HG03575 (cell line): Measurements from ENCODE around the gene ZNF782.
"Not testable (repeated sequence)": the region's sequence is repeated elsewhere in the genome, so short reads cannot be mapped to it uniquely, and the experiment has no call there.

ENCODE experiments used
- ATAC-seq: cut with Tn5 transposase; IDR thresholded peaks from one replicate; pipeline ENCODE4 v1.9.1; 2021; ENCODE audit not compliant: unreplicated experiment, insufficient number of reproducible peaks, low FRiP score; ENCODE audit errors: extremely low read depth

Gene ZNF782

DNA sequence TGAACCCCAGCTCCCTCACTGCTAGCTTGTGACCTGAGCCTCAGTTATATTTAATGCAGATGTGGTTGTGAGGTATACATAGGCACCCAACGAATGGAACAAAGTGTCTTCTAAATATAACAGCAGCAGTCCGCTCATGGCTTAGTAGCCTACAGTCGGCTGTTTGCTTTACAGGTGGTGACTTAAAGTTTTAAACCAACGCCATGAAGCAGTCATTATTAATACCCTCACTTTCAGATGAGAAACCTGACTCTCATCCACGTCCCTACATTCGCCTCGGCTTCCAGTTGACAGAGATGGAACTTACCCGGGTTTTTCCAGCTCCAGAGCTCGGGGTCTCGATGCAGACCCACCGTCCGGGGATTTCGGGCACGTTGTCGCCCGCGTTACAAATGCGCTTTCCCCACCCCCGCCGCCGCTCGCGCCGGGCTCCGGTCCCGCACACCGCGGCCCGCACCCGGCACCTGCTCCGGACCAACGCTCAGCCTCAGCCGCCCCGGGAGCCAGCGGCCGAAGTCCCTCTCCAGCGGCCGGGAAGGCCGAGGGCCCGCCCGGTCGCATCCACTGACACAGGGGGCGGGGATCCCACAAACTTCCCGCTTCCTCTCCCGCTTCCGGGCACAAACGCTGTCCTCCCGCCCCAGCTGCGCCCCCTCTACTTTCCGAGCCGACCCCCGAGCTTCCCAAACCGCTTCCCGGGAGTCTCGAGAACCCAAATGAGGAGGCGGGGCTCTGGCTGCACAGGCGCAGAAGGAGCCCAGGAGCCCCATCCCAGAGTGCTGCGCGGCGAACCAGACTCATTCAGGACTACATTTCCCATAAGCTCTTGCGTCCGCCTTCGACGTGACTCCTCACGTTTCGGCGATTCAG, at the start of gene ZNF782:
ZNF782 (minus strand) TSS at position 734 of the 870 bp plus-strand sequence. CDS start 2,553 bp downstream, outside the sequence.
- no peak for ATAC-seq

DNA sequence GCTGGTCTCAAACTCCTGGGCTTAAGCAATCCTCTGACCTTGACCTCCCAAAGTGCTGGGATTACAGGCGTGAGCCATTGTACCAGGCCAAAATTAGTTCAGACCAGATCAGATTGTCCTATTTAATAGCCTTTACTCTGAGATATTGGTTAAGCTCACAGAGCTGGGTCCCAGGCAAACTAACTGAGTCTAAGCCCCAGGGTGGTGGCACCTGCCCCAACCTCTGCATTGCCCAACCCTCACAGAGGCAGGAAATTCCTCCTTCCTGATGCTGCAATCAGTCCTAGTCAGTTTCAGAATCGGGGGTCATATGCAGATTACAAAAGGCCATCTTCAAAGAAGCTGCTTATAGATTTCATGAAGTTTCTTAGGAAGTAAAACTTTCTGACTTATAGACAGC, 45.7 kb upstream of the ZNF782 start:
- not testable (repeated sequence) for ATAC-seq

DNA sequence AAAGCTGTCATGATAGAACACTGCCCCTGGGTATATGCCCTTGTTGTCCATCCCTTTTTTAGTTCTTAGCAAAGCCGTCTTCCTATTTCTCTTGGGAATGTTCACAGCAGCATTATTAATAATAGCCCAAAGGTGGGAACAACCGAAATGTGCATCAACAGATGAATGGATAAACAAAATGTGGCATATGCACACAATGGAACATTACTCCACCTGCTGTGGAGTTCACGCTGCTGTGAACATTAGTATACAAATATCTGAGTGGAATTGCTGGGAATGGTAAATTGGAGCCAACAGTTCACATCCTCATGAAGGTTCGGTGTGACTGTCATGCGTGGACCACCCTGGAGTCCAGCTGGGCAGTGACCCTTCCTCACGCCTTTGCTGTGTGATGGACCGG, 37.8 kb upstream of the ZNF782 start:
- no peak for ATAC-seq

DNA sequence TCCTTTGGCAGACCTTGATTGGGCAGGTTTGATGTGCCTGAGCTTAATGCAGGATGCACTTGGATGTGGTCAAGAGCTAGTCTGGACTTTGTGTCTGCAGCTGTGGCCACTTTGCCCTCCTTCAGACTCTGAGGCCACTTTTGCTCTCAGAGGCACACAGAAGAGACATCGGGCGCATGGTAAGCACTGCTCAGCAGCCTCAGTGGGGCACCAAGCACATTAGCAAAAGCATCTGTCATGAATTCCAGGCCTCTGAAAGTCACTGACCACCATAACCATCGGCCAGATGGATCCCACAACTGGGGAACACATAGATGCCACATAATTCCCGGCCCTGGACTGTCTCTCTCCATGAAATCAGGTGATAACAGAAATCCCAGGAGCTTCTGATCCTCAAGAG, 34.3 kb upstream of the ZNF782 start:
- ATAC-seq = no peak

DNA sequence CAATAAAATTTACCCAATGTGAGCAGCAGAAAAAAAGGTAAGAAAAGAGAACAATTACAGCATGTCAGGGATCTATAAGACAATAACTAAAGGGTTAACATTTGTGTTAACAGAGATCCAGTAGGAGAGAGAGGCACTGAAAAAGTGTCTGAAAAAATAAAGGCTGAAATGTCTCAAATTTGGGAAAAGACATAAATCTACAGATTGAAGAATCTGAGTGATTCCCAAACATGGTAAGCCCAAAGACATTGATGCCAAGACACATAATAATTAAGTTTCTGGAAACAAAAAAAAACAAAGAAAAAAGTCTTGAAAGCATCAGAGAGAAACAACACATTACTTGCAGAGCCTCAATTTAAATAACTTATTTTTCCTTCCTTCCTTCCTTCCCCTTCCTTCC, 31.1 kb upstream of the ZNF782 start:
- no peak for ATAC-seq

DNA sequence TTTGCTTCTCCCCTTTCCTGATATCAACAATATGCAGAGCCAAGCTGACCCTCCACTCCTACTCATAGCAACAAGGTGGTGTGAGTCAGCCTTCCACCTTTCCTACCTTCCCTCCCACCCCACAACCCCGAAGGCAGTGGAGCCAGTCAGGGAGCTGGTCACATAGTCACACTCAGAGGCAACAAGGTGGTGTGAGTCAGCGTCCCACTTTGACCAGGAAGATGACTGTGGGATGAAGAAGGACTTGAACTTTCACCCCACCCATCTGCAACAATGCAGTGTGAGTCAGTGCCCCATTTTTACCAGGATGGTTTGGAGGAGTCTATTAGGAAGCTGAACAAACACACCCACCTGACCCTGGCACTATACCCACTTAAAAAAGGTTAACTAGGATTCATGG, 30.1 kb upstream of the ZNF782 start:
- ATAC-seq = no peak

DNA sequence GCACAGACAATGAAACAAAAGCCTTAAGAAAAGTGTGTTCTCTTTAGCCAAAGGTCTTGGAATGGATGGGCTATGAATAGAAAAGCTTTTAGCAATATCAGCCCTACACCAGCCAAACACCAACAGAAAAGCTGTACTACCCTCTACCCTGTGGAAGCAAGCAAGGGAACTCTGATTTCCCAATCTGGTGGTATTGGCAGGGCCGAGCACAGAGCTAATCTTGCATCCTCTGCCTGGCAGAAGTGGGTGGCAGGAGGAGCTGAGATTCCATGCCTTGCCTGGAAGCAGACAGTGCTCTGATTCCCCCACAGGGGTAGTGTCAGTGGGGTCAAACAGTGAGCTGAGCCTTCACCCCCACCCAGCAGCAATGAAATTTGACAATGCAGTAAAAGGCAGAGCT, 29.6 kb upstream of the ZNF782 start:
- no peak for ATAC-seq

DNA sequence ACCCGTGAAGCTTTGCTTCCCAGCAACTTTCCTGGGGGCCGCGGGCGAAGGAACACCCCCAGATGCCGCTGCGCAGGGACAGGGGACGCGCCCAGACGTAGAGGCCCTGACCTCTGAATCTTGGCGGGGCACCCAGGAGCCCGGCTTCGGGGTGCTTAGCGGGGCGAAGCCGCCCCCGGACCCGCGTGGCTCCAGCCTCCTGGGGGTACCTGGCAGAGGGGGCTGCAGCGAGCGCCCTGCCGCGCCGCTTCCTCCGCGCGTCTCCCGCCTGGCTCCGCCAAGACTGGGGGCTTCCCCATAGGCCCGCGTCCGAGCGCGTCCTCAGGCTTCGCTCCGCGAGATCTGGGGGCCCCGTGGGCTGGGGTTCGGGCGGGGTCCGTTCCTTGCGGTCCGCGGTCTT, 23.0 kb upstream of the ZNF782 start:
- no peak for ATAC-seq

DNA sequence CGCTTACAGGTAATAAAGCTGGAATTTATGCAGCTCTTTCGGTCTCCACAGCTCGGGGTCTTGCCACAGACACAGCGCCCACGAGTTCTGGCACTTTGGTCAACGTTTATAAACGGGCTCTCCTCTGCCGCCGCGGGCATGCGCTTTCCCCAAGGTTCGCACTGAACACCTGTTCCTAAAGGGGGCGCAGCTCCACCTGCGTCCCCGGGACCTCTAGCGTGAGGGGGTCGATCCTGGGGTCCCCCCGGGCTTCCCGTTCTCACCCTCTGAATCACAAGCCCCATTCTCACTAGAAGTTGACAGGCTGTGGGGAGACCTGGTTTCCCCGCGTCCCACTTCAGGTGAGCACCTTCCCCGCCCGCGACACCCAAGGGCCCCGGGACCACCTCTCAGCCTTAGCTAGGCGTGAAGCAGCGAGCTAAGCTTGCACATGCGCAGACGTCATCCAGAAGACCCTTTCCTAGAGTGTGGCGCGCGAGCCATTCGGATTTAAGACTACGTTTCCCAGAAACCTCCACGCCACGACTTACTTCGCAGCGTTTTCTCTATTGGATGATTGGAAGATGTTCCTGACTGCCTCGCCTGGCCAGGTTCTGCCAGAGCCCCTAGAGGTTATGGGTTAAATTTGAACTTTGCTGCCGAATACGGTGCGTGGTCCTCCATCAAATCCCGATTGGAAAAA, 21.3 kb upstream of the ZNF782 start:
- no peak for ATAC-seq

DNA sequence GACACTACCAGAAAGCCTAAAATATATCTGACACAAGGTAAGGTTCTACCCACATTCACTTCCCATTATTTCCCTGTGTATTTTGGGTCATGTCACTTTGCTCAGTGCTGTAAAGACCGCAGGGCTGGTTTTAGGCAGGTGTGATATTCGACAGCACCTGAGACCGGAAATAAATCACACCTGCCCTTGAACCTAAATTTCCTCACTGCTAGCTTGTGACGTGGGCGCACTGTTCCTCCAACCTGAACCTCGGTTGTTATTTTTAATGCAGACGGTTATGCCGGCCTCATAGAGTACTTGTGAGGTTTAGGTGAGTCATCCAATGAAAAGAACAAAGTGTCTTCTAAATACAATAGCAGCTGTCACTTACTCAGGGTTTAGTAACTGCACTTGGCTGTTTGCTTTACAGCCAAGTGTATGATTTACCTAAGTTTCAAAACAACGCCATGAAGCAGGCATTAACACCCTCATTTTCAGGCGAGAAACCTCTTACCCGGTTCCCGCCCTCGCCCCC, 20.7 kb upstream of the ZNF782 start:
- peak; percentile 46 for ATAC-seq

DNA sequence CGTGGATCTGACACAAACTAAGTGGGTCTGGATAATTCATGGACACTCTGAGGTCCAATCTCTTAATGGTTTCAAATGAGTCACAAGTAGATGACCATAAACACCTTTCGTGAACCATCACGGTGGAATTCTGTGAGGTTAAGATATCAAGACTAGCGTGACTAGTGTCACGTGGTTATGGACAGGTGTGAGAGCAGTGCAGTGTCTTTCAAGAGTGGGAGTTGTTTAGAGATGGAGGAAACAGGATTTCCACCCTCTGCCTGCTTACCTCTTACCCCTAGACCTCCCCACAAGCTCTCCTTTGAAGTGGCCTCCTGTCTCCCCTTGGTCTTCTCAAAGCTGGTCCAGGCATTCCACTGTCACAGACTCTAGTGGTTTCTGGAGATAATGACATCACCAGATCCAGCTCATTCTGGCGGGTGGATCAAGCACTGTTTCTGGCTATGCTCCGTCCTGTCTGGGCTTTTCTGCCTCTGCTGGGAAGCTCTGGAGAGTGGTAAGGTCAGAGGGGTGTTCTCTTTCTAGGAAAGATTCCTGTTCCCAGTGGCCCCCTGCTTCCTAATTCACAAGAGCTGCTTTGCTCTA, 20.0 kb upstream of the ZNF782 start:
- no peak for ATAC-seq

DNA sequence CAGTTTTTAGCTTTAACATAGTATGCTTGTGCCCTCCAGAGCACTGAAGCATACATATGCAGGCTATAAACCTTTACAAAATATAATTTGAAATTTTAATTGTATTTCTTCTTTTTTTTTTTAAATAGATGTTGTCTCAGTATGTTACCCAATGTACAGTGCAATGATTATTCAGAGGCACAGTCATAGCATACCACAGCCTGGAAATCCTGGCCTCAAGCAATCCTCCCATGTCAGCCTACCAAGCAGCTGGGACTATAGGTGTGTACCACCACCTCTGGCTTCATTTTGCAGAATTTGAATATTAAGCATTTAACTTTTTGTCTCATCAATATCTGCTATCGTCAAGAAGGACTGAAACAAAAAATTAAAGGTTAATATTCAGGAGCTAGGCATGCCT, 16.9 kb upstream of the ZNF782 start:
- no peak for ATAC-seq

DNA sequence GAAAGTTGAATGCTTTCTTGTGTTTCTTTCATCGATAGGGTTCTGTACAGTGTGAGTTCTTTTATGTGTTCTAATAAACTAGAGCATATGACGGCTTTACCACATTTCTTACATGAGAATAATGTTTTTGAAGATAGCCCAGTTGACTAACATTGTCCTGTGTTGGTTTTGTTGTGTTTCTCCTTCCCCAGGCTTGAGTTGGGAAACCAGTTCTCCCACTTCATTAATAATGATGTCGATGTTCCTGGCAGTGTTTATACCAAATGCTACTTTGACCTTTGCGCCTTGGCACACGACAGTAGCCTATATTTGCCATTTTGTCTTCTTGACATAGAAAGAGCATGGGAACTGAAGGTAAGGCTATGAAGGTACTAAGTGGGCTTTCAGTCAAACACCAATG, 14.4 kb upstream of the ZNF782 start:
- ATAC-seq = no peak

DNA sequence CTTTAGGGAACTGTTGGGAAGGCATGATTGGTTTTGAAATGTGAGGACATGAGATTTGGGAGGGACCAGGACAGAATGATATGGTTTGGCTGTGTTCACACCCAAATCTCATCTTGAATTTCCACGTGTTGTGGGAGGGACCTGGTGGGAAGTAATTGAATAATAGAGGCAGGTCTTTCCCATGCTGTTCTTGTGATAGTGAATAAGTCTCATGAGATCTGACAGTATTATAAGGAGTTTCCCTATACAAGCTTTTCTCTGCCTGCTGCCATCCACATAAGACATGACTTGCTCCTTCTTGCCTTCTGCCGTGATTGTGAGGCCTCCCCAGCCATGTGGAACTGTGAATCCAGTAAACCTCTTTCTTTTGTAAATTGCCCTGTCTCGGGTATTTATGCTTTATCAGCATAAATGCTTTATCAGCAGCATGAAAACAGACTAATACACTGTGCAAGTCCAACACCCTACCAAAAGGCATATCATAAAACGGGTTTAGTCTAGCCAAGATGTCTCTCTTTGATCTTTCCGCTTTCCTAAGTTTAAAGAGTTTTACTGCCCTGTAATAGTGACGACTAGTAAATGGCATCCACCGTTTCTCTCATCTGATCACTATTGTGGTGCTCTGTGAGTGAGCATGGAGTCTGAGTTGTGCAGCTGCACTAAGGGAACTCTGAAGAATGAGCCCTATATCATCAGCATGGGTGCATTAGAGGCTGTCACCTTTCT, 12.9 kb upstream of the ZNF782 start:
- no peak for ATAC-seq

DNA sequence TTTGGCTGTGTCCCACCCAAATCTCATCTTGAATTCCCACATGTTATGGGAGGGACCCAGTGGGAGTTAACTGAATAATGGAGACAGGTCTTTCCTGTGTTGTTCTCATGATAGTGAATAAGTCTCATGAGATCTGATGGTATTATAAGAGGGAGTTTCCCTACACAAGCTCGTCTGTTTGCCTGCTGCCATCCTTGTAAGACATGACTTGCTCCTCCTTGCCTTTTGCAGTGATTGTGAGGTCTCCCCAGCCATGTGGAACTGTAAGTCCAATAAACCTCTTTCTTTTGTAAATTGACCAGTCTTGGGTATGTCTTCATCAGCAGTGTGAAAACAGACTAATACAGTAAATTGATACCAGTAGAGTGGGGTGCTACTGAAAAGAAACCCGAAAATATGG, 10.9 kb upstream of the ZNF782 start:
- ATAC-seq = not testable (repeated sequence)

DNA sequence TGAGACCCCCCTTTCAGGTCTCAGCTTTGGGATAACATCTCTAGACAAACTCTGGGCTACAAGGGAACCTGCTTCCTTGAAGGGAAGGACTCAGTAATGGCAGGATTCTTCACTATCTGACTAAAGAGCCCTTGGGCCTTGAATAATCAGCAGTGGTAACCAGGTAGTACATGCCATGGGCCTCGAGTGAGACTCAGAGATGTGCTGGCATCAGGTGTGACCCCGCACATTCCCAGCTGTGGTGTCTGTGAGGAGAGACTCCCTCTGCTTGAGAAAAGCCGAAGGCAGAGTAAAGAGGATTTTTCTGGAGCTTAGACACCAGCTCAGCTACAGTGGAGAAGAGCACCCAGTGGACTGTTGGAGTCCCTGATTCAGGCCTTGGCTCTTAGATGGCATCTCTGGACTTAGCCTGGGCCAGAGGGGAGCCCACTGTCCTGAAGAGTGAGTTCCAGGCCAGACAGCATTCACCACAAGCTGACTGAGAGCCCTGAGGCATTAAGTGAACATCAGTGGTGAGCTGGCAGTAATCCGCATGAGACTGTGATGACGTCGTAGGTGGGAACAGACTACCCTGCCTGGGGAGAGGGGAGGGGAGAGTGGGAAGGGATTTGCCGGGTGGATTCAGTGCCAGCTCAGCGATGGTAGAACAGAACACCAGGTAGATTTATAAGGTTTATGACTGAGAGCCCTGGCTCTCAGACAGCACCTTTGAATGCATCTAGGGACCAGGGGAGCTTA, 5.3 kb upstream of the ZNF782 start:
- ATAC-seq = no peak

DNA sequence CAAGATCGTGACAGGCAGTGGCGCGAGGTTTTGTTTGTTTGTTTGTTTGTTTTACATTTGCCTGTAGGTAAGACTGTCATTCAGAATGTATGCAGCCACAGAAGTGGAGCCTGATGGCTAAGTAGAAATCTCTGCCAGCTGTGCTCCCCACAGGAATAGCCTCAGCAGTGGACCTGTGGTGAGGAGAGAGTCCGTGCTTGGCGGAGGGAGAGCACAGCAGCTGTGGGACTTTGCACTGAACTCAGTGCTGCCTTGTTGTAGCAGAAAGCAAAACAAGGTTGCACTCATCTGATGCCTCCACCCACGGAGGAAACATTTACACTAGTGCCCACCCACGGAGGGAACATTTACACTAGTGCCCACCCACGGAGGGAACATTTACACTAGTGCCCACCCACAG, 4.4 kb upstream of the ZNF782 start:
- ATAC-seq = no peak

DNA sequence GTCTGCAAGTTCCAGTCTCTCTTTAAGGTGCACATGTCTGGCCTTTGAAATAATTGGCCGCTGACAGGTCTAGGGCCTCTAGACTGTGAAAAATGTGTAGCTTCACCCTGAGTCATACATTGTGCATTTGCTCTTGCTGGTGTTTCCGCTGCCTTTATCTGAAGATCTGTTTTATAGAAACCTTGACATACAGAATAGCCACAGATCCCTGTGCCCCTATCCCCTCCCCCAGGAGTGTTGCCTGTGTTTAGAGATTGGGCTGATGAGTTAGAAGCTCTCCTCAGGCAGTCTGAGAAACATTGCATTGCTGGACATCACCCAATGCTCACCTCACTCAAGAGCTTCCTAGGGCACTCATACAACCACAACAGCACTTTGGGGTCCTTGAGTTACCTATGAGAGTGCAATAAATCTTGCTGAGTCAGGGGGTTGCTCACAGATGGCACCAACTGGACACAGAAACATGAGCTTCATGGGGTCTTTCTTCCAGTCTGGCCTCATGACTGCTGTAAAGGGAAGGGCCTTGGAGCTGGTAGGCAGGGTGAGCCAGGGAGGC, 3.8 kb upstream of the ZNF782 start:
- no peak for ATAC-seq
